GM19240 (cell line): ENCODE data around the gene TBCK.
A peak's percentile ranks its signal among the peaks of the same experiment; 100 is the strongest.

Experiments
- DNase-seq: peaks from one replicate; pipeline ENCODE4 v3.0.0; 2011; ENCODE audit warnings: low spot score; ENCODE audit not compliant: insufficient read length

Gene TBCK

GRCh38 chr4:106315968-106316772 lies at the start of gene TBCK, which contains the start of gene AIMP1:
Gene TBCK (minus strand): TSS chr4:106316209. CDS start chr4:106308960, 7,249 bp downstream.
Gene AIMP1 (plus strand): TSS chr4:106316550. CDS start chr4:106325010, 8,460 bp downstream.
- DNase-seq, result peak; percentile 55

- DNase-seq, result no peak
Measured at GRCh38 chr4:106365613-106366012, 49.6 kb upstream of the TBCK start.

- no peak for DNase-seq
Measured at GRCh38 chr4:106364282-106364681, 48.3 kb upstream of the TBCK start.

- DNase-seq, result no peak
Measured at GRCh38 chr4:106362086-106362825, 46.2 kb upstream of the TBCK start.

- no peak for DNase-seq
Measured at GRCh38 chr4:106358899-106359298, 42.9 kb upstream of the TBCK start.

GRCh38 chr4:106355193-106355592 lies 39.2 kb upstream of the TBCK start:
- DNase-seq, result no peak

- no peak for DNase-seq
Measured at GRCh38 chr4:106353786-106354185, 37.8 kb upstream of the TBCK start.

- DNase-seq, result no peak
Measured at GRCh38 chr4:106351016-106351415, 35.0 kb upstream of the TBCK start.

- no peak for DNase-seq
Measured at GRCh38 chr4:106347167-106347566, 31.2 kb upstream of the TBCK start.

GRCh38 chr4:106344647-106344970 lies 28.6 kb upstream of the TBCK start:
- no peak for DNase-seq

- no peak for DNase-seq
Measured at GRCh38 chr4:106343865-106344646, 28.0 kb upstream of the TBCK start.

GRCh38 chr4:106340774-106341173 lies 24.8 kb upstream of the TBCK start:
- DNase-seq, result no peak

- DNase-seq, result no peak
Measured at GRCh38 chr4:106339431-106339830, 23.4 kb upstream of the TBCK start.

GRCh38 chr4:106338671-106339070 lies 22.7 kb upstream of the TBCK start:
- no peak for DNase-seq

- DNase-seq, result no peak
Measured at GRCh38 chr4:106337916-106338315, 21.9 kb upstream of the TBCK start.

- DNase-seq, result no peak
Measured at GRCh38 chr4:106336618-106337017, 20.6 kb upstream of the TBCK start.

GRCh38 chr4:106334741-106335470 lies 18.9 kb upstream of the TBCK start:
- DNase-seq, result no peak

- DNase-seq, result no peak
Measured at GRCh38 chr4:106333186-106333585, 17.2 kb upstream of the TBCK start.

GRCh38 chr4:106329041-106329618 lies 13.1 kb upstream of the TBCK start:
- DNase-seq, result no peak

- DNase-seq, result no peak
Measured at GRCh38 chr4:106325800-106326199, 9.8 kb upstream of the TBCK start.

GRCh38 chr4:106323119-106323518 lies 7.1 kb upstream of the TBCK start:
- no peak for DNase-seq
